Glomerular visceral epithelial cell (primary cell): ENCODE data around the gene HRAS.

Source experiments
- DNase-seq: peaks from one replicate; pipeline ENCODE4 v3.0.0-alpha.2; 2016; ENCODE audit errors: extremely low spot score

Gene HRAS

DNA sequence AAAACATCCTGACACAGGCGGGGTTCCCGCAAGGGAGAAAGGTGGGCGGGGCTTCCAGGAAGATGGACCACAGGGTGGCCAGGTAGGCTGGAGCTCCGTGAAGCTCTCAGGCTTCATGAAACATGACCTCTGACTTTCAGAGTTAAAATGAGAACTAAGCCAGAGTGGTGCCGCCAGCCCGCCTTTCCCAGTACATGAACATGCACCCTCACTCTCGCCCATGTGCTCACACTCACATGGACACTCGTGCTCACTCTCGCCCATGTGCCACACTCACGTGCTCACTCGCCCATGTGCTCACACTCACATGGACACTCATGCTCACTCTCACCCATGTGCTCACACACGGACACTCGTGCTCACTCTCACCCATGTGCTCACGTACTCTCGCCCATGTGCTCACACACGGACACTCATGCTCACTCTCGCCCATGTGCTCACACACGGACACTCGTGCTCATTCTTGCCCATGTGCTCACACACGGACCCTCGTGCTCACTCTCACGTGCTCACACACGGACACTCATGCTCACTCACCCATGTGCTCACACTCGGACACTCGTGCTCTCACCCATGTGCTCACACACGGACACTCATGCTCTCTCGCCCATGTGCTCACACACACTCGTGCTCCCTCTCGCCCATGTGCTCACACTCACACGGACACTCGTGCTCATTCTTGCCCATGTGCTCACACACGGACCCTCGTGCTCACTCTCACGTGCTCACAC is 38.4 kb downstream of the HRAS start:
- no peak for DNase-seq

DNA sequence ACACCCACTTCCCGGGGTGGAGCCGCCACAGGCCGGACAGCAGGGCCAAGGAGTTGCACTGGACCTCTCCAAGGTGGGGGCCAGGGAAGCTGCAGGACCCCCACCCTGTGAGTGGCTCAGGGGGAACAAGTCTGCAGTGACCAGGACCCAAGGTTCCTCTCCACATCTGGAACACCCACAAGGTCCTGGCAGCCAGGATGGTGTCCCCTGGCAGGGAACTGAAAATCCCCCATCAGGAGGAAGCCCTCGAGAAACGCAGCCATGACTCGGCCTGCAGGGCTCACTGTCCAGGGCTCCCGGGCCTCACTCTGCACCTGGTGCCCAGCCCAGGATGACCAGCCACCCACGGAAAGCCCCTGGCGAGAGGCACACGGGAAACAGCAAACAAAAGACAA is 39.8 kb downstream of the HRAS start:
- DNase-seq: peak; percentile 15

DNA sequence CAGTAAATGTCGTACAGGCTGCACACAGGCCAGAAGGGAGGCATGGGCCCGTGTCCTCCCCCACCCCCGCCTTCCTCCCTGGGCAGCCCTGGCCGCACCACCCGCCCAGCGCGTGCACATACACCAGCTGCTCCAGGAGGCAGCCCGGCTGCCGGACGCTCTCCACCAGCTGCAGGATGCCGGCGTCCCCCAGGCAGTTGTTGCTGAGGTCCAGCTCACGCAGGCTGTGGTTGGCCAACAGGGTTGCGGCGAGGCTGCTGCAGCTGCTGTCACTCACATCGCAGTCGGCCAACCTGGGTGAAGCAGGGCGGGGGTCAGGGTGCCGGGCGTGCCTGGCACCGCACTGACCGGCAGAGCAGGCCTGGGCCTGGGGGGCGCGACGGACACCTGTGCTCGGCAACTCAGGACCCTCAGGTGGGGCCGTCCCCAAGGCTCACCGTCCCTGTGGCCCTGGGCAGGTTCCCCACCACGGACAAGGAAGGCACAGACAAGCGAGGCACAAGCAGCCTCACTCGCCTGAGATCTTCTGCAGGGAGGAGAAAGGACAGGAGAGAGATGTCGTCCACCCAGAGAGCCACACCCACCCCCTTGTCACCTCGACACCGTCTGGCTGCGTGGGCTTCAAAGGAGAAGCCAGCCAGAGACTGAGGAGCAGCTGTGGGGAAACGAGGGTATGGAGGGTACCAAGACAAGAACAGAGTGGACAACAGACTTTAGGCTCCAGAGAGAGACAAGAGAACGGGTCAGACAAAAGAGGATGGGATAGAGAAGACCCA is 40.4 kb downstream of the HRAS start:
- no peak for DNase-seq

DNA sequence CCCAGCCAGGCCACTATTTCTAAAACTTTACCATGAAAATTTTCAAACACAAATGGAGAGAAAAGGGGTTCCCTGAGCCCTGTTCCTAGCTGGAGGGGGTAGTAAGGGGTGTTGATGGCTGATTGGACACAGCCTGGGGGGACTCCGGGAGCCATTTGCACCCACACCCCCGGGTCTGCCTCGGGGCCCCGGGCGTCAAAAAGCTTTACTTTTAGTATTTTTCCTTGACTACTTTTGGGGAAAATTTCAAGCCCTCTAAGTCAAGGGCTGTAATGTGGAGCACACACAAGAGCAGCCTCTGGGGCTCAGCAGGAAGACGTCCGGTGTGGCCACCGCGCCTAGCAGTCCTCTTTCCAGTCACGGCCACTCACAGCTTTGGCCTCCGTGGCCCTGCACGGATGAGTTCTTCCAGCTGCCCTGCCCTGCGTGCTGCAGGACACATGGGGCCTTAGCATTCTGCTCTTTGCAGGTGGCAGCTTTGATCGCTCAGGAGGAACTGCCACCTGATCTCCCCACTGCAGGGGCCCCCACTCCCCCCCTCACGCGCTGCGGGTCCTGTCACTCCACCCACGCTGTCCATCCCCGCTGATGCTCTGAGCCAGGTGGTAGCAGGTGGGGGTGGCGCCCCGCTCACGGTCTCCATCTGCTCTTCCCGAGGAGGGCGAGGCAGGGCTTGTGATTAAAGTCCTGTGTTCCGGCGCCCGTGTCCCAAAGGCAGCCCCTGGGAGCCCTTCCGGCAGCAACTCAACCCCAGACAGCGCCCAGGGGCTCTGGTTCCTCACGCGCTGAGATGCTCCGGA is 42.7 kb downstream of the HRAS start:
- DNase-seq: no peak

DNA sequence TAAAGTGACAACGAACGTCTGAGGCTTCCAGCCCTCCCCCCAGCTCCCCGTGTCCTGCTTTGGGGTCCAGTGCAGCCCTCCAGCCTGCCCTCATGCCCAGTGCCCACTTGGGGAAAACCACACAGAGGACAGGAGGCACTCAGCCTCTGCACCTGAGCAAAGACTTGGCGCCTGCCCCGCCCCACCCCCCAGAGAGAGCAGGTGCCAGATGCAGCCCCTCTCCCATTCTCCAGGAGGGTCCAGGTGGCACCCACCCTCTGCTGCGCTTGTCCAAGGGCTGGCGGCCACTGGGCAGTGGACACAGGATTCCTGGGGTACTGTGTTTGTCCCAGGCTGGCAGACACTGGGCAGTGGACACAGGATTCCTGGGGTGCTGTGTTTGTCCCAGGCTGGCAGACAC is 44.0 kb downstream of the HRAS start:
- DNase-seq: no peak

DNA sequence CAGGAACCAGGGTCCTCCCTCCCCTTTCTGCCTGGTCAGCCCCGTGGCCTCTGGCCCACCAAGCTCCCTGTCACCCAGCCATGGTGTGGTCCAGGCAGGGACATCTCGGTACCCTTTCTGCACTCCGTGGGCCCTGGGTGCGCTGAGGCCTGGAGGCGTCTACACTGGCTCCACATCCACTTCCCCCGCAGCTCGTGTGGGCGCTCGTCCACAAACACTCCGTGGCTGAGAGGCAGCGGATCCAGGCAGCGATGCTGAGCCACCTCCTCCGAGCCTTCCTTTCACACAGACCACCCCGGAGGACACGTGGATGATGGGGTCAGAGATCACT is 44.5 kb downstream of the HRAS start:
- no peak for DNase-seq

DNA sequence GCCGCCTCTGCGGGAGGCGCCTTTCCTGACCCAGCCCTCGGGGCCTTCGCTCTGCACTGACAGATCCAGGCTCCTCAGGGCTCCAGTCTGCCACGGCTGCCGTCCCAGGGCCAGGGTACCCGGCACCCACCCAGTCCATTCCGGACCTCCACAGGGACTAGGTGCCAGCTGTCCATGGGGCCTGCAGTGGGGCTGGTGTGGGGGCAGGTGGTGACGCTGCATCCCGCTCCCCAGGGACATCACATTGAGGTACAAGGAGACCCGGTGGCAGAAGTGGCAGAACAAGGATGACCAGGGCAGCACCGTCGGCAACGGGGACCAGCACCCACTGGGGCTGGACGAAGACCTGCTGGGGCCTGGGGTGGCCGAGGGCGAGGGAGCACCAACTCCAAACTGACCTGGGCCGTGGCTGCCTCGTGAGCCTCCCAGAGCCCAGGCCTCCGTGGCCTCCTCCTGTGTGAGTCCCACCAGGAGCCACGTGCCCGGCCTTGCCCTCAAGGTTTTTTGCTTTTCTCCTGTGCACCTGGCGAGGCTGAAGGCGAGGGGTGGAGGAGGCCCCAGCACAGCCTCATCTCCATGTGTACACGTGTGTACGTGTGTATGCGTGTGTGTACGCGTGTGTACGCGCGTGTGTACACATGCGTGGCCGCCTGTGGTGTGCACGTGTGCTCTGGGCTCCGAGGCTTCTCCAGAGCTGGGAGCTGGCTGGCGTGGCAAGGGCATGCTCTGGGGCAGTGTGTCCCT is 45.0 kb downstream of the HRAS start:
- DNase-seq: no peak

DNA sequence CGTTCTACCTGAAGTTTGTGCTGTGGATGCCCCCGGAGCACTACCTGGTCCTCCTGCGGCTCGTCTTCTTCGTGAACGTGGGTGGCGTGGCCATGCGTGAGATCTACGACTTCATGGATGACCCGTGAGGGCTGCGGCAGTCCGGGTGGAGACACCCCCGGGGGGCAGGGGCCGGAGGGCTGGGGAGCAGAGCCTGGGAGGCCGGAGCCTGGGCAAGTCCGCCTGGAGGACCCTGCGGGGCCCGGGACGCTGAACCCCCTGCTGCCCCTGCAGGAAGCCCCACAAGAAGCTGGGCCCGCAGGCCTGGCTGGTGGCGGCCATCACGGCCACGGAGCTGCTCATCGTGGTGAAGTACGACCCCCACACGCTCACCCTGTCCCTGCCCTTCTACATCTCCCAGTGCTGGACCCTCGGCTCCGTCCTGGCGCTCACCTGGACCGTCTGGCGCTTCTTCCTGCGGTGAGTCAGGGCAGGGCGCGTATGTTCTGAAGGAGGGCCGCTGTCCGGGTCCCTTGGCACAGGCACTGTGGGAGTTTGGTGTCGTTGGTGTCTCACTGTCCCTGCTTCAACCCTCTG is 45.7 kb downstream of the HRAS start:
- DNase-seq: no peak

DNA sequence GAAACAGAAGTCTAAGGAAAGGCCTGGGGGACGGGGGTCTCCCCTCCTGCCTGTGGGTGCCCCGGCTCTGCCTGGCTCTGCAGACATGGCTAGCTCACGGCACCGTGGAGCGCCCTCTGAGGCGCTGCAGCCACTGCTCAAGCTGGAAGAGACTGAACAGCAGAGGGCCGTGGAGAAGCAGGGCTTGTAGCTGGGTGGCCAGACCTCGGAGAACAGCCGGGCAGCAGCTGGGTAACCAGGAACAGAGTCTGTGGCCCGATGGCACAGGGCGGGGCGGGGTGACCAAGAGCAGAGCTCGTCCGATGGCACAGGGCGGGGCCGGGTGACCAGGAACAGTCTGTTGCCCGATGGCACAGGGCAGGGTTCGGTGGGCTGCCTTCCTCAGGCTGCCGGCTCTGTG is 46.4 kb downstream of the HRAS start:
- DNase-seq: no peak

DNA sequence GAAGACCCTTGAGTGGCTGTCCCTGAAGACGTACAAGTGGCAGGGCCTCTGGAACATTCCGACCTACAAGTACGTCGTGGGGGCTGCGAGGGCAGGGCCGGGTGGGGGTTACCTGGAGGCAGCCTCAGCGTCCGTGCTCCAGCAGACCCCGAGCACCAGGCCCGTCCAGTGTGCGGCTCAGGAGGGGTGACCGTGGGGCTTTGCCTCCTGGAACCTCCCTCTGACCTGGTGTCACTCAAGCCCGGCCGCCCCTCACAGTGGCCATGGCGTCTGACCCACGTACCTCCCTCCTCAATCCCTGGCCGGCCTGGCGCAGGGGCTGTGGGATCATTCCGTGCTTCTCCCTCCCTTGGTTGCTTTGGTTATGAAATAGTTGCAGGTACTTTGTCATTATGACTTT is 46.8 kb downstream of the HRAS start:
- DNase-seq: no peak

DNA sequence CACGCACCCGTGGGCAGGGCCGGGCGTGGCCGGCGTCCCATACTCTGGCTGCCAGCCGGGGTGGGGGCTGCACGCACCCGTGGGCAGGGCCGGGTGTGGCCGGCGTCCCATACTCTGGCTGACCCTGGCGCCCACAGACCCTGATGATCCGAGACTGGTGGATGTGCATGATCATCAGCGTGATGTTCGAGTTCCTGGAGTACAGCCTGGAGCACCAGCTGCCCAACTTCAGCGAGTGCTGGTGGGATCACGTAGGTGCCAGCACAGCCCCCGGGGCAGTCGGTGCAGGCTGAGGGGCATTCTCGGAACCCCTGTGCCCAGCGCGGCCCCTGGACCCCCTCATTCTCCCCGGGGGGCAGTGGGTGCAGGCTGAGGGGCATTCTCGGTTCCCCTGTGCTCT is 47.3 kb downstream of the HRAS start:
- no peak for DNase-seq

DNA sequence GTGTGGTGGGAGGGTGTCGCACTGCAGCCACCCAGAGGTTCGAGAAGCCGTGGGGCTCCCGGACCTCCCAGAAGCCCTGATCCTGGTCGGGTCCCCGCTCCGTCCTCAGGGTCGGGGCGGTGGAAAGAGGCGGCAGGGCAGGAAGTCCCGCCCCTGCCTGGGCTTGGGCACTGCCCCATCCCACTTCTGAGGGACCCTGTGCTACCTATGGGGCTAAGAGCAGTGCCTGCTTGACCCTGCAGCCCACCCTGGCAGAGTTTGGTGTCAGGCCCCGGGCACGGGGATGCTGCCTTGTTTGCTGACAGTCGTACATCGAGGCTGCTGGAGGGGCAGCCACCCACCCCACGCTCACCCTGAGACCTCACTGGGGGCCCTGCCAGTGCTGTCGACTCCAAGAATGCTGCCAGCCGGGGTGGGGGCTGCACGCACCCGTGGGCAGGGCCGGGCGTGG is 47.8 kb downstream of the HRAS start:
- DNase-seq: no peak

DNA sequence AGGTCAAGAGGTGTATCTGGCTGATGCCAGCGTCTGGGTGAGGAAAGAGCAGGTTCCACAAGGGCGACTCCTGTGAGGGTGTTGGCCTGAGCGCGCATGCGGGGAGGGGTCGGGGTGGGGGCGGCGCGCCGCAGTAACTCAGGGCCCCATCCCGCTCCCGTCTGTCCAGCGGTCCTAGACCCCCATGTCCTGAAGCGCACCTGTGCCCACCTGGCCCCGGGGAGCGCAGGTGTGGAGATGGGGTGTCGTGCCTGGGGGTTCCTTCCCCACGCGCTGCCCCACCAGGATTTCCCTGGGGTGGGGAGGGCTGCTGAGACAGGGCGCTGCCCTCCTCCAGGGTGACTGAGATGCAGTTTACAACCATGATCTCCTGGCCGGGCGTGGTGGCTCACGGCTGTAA is 49.2 kb downstream of the HRAS start:
- DNase-seq: no peak

DNA sequence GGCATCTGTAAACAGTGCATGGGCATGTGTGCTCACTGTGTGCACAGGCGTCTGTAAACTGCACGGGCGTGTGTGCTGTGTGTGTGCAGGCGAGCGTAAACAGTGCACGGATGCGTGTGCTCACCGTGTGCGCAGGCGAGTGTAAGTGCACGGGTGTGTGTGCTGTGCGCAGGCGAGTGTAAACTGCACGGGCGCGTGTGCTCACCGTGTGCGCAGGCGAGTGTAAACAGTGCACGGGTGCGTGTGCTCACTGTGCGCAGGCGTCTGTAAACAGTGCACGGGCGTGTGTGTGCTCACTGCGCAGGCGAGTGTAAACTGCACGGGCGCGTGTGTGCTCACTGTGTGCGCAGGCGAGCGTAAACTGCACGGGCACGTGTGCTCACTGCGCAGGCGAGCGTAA is 50.8 kb downstream of the HRAS start:
- no peak for DNase-seq
